GM21528 (cell line): ENCODE data around the gene UMODL1.
"Not testable (repeated sequence)": the region's sequence is repeated elsewhere in the genome, so short reads cannot be mapped to it uniquely, and the experiment has no call there.

Experiments used
- ATAC-seq: cut with Tn5 transposase; IDR thresholded peaks from one replicate; pipeline ENCODE4 v1.9.1; 2021; ENCODE audit warnings: mild to moderate bottlenecking, moderate library complexity; ENCODE audit not compliant: unreplicated experiment, low FRiP score

Gene UMODL1

DNA sequence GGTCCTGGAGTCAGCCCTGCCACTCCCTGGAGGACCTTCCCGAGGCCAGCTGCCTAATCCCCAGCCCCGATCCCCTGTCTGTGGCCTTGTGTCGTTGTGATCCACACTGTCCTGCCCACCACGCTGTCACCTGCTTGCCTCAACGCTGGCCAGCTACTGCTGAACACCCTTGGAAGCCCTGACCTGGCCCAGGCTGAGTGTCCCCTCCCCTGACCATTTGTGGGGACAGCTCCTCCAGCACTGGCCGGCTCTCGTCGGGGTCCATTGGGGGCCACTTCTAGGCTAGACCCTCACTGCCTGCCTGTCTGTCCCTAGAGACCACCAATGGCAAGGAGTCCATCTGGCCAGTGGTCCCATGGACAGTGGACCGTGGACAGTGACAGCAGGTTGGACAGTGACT is 12.0 kb upstream of the UMODL1 start:
- ATAC-seq: no peak

DNA sequence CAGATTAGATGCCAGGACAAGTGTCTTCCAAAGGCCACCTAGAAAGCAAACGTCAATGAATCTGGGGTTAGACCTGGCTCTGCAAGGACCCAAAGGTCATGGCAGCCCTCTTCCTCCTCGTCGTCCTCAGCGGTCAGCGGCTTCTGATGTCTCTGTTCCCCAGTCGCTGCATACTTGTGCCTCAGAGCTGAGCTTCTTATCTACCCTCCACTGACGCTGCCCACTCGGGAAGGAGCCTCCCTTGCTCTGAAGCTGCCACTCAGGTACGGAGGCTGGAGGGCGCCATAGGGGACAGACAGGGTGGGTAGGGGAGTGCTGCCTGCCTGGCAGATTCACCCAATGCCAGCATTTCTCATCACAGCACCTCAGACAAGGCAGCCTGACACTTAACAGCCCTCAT is 11.4 kb upstream of the UMODL1 start:
- no peak for ATAC-seq

DNA sequence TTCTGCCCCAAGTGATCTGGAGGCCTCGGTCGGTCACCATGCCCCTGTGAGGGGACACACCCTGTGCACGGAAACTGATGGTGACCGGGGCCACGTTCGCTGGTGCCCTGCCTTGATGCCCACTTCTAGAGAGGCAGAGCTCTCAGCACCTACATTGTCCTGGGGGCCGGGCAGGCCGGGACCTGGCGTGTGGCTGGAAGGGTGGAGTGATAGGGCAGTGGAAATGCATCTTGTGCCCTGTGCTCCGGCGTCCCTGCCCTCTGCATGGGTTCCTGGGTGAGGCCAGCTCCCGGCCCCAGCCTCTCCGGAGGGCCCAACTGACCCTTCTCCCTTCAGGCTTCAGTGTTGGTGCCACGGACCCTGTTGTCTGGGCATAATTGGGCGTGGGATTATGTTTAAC is 11.0 kb upstream of the UMODL1 start:
- no peak for ATAC-seq

DNA sequence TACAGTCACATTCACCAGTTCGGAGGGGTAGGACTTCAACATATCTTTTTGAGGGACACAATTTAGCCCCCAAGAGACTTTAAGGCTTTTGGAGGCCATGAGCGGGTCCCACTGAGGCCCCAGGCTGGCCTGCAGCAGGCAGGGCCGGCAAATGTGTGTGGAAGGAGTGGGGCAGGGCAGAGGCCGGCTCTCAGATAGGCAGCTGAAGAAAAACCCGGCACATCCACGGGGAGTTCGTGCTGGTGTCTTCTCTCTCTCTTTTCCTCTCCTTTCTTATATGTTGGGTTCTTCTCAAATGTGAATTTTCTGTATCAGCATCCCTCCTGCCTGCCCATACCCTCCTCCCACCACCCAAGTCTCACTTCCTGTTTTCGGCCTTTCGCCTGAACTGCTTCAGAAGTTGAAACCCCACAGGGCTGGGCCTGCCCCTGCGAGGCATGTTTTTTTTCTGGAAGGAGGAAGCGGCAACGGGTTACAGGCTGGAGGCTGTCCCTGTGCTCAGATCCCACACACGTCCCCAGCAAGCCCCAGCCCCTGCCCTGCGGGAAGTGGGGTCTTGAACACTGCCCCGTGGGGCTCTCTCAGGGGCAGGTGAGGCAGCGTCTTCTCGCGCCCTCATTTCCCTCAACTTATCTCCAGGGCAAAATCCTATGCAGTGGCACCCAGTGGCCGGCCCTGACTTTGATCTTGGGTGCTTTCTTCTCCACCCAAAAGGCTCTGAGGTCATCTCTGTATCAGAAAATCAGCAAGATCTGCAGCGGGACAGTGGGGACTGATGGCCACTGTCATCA is 9.7 kb upstream of the UMODL1 start:
- ATAC-seq: peak; percentile 54

DNA sequence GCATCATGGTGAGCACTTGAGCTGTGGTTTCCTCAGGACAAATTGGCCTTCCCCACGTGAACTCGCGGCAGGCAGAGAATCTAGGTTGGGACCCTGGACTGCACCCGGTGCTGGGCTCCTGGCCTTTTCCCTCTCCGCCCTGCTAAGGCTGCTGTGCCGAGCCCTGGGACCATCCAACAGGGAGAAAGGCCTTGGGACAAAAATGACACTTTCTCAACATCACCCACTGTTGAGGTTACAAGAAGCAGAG is 9.2 kb upstream of the UMODL1 start:
- no peak for ATAC-seq

DNA sequence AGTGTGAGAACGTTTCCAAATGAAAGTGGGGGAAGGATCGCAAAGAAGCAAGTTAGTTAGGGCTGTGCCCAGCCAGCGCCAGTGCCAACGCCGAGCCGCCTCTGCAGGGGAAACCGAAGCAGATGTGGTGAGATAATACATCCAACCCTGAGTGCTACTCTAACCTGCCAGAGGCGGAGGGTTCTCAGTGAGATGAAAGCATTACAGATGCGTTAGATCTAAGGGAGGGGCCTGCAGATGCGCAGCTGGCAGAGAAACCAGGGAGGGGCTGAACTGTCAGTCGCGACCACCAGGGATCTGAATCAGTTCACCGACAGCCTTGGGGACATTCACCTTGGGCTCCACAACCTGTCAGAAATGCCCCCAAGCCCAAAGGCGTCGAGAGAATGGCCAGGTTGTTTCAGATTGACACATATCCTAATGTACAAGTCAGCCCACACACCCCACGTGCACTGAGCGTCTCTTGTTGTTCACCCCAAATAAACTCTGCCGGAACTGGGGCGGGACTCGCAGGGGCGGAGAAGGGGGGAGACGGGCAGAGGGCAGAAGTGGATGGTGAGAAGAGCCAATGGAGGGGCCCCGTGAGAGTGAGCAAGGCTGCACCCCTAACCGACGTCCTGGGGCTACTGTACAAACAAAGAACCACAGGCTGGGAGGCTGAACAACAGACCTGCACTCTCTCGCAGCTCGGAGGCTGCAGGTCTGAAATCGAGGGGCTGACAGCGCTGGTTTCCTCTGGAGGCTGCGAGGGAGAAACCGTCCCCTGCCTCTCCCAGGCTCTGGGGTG is 8.7 kb upstream of the UMODL1 start:
- peak; percentile 64 for ATAC-seq

DNA sequence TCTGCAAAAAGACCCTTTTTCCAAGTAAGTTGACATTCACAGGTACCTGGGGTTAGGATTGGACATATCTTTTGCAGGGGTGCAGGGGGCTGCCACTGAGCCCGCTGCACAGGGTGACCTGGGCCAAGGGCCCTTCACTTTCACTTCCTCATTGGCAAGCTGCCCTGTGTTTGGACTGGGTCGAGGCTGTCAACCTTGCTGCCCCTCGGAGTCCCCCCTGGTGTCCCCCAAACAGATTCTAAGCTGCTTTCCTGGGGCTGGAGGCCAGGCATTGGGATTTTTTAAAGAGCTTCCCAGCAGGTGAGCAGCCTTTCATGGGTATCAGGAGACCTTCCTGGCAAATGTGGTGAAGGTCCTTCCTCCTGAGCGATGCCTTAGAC is 7.9 kb upstream of the UMODL1 start:
- no peak for ATAC-seq

DNA sequence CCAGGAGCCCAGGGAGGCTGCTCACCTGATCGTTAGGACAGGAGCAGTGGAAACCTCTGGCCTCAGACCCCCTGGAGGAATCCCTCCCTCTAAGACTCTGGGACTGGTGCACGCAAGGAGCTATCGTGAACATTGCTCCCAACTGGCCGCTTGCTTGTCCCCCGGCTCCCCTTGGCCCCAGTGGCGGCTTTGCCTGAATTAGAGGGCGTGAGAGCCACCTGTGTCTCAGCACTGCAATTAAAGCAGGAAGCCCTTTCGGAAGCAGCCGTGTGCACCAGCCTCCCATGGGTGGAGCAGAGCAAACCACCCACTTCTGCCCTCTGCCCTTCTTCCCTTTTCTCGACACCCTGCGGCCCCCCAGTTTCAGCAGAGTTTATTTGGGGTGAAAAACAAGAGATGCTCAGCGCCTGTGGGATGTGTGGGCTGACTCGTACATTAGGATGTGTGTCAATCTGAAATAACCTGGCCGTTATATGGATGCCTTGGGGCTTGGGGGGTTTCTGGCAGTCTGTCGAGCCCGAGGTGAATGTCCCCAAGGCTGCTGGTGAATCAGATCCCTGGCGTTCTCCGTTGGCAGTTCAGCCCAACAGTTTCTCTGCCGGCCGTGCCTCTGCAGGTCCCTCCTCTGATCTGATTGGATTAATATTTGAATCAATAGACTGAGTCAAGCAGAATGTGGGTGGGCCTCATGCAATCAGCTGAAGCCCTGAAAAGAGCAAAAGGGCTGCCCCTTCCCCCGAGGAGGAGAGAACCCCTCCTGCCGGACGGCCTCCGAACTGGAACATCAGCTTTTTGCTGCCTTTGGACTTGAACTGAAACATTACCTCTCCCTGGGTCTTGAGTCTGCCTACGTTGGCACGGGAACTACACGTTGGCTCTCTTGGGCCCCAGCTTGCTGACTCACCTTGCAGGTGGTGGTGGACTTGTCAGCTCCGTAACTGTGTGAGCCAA is 7.3 kb upstream of the UMODL1 start:
- ATAC-seq: no peak

DNA sequence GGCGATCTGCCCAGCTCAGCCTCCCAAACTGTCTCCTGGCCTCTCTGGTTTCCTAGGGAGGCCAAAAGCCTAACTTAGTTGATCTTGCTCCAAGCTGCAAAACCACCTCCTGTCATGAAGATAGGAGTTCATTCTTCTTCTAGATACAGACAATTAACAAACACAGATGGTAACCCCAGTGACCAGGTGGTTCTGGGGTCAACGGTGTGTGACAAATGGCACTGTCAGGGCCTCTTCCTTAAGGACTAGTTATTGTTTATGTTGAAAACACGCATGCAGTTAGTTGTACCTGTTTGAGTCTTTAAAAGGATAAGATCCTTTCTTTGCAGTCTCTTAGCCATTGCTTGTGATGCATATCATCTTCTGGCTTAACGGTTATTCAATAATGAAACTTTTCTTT is 4.6 kb upstream of the UMODL1 start:
- ATAC-seq: no peak

DNA sequence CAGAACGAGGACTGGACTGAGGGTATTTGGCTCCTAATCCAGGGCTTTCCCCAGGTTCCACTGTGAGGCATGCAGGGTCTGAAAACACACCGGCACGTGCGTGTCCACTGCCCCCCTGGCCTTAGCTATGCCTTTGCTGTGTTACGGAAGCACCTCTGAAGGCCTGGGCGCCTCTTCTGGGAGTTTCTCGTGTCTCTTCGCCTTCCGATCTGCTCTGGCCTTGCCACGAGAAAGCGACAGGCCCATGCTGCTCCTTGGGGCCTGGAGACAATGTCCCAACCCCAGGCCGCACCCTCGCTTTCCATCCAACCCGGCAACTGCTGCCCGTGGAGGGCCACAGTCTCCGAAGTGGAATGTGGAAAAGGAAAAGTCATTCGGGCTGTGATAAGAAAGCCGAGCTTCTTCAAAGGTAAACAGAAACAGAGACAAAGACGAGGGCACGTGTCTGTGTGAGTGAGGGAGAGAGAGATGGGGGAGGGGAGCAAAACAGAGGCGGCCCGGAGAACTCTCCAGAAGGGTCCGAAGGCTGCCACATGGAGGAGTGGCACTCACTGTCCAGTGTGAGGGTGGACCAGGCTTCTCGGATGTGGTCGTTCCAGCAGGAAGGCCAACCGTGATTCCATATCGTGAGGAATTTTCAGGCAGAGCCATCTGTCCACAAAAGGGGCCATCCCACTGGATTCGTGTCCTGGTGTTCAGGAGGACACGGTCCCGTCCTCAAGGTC is 3.4 kb upstream of the UMODL1 start:
- no peak for ATAC-seq

DNA sequence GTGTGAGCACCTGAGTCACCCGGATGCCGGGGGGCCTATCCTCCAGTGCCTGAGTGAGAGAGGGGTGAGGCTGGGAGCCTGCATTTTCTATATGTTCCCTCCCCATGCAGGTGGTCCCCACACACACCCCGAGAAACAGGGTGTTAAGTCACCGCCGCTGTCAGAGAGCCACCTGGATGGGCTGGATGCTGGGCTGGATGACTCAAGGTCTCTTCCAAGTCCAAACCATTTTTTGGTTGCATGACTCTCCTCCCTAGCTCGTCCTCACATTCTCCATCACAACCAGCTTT is 2.9 kb upstream of the UMODL1 start:
- no peak for ATAC-seq

DNA sequence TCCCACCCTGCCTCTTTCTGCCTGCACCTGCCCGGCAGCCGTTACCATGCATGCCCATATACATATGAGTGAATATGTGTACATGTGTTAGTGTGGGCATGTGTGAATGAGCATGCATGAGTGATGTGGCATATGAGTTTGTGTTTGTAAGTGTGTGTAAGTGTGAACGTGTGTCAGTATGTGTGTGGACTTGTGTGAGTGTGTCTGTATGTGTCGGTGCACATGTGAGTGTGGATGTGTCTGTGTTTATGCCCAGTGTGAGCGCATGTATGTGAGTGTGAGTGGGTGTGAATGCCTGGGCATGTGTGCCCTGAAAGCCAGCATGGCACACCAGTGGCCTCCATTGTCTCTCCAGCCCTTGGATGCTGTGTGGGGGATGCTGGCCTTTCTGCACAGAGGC is 2.5 kb upstream of the UMODL1 start:
- ATAC-seq: no peak

DNA sequence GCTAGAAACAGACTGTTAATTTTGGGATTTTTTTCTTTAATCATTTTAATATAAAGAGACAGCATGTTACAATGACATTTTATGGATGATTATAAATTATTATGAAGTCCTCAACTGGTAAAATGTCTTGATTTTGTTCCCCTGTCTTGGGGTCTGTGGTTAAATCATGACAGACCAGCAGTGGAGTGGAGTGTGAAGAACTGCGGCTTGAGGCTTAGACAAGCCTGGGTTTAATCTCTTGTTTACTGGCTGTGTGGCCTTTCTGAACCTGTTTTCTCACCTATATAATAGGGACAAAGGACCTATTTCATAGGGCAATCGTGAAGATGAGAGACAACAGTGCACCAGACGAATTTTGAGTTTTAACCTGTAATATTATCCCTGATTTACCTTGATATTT is 1.8 kb upstream of the UMODL1 start:
- ATAC-seq: no peak

DNA sequence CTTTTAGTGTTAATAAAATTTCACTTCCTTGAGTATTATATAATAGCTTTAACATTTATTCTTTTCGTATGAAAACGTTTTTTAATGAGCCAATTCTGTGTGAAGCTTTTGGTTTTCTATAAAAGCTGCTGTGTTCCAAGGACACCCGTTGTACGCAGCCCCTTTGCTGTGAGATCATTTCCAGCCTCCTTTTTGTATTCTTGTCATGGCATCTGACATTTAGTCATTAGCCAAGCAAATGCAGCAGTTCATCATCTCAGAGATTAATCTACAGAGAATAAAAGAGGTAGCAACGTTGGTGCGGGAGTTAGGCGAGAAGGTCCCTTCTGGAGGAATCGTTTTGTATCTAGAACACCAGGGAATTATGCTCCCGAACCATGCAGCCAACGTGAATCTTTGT is 1.3 kb upstream of the UMODL1 start:
- no peak for ATAC-seq

DNA sequence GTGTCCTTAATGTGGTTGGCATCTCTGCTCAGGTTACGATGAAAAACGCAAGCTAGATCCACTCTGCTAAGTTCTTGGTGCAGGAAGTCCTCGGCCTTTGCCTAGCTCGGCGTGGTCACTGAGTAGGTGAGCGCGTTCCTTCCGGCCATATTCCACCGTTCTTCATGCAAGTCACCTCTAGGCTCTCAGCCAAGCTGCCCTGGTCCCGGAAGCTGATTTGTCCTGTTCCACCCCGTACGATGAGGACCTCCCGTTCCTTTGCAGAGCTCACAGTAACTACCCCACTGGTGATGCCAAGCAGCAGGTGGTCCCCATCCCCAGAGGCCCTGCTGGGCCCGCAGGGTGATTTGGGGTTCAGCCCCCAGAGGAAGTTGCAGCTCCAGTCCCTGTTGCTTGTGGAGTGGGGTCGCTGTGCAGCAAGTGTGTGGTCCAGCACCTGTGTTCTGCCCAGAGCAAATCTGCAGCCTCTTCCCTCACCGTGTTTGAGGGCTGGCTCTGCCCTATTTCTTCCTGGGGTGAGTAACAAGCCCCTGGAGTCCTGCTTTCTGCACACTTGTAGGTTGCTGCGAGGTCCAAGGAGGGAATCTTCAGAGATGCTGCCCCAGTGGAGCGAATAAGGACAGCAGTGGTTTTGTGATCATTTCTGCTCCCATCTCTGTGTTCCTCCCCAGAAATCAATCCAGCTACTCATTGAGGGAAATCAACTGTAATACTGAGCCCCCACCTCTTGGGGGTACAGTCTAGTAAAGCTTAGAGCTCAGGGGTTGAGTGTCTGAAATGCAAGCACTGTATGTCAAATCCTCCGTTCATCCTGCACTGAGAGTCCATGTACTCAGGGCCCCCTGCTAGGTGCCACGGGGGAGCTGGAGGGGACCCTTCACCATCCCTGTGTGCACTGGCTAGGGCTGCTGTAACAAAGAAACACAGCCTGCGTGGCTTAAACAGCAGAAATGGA is 2.3 kb downstream of the UMODL1 start:
- no peak for ATAC-seq

DNA sequence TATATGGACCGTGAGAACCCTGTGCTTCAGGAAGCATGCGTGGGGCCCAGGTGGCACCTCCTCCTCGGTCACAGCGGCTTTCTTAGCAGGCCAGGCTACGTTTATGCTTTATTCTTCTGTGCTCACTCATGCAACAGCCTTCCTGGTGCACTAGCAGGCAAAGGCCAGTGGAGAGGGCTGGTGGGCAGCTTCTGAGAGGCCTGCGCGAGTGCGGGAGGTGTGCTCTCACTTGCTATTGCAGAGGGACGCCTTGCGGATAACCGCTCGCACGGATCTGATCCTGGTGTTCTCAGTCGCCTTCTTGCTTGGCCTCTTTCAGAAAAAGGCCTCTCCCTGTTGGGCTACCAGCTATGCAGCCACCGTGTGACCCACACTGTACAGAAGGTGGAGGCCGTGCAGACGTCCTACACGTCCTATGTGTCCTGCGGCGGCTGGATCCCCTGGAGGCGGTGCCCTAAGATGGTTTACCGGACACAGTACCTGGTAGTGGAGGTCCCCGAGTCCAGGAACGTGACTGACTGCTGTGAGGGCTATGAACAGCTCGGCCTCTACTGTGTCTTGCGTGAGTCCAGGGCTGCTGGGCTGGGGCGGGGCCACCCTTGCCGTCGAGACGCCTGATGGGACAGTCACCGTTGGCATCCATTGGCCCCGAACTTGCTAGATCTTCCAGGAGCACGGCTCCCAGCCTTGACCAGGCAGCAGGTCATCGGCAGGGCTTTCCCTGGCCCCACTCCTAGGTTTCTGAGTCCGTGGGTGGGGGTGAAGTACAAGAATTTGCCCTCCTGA is 4.8 kb downstream of the UMODL1 start:
- ATAC-seq: no peak

DNA sequence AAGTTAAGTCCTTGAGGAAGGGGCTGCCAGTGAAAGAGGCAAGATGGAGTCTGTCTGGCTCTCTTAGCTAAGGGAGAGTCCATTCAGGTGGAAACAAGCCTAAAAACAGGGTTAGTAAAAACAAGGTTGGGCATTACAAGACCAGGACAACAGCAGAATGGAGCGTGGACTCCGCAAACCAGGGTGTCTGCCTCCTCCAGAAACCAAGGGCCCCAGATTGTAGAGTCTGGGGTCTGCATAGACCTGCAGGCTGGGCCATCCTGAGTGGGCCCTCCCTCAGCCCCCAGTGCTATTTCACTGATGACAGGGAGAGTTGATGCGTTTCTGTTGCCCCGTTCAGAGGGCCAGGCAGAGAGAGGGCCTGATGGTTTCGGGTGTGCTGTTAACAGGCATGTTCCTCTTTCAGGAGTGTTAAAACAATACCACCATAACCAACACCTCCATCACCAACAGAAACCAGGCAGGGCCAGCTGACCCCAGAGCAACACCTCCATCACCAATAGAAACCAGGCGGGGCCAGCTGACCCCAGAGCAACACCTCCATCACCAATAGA is 6.6 kb downstream of the UMODL1 start:
- peak; percentile 77 for ATAC-seq

DNA sequence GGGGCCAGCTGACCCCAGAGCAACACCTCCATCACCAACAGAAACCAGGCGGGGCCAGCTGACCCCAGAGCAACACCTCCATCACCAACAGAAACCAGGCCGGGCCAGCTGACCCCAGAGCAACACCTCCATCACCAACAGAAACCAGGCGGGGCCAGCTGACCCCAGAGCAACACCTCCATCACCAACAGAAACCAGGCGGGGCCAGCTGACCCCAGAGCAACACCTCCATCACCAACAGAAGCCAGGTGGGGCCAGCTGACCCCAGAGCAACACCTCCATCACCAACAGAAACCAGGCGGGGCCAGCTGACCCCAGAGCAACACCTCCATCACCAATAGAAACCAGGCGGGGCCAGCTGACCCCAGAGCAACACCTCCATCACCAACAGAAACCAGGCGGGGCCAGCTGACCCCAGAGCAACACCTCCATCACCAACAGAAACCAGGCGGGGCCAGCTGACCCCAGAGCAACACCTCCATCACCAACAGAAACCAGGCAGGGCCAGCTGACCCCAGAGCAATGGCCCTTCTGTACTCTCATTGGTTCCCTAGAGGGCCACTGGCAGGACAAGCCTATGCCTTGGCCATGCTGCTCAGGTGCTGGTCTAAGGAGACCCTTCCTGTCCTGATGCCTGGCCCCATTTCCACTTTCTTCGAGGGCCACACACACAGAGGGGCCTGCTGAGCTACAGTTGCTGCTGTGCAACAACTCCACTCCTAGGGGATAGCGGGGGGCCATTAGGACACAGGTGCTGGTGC is 7.3 kb downstream of the UMODL1 start:
- ATAC-seq: not testable (repeated sequence)
